ENCODE results near the gene LRRC43. TPM values are rescaled to one million over a fixed set of nuclear protein-coding genes. Genes with fewer than 3 reads are reported as not detected.

The LRRC43 gene
- total and polyA plus RNA-seq, 8 donors = 0.70 to 3.3 (median 2.3) TPM

DNA sequence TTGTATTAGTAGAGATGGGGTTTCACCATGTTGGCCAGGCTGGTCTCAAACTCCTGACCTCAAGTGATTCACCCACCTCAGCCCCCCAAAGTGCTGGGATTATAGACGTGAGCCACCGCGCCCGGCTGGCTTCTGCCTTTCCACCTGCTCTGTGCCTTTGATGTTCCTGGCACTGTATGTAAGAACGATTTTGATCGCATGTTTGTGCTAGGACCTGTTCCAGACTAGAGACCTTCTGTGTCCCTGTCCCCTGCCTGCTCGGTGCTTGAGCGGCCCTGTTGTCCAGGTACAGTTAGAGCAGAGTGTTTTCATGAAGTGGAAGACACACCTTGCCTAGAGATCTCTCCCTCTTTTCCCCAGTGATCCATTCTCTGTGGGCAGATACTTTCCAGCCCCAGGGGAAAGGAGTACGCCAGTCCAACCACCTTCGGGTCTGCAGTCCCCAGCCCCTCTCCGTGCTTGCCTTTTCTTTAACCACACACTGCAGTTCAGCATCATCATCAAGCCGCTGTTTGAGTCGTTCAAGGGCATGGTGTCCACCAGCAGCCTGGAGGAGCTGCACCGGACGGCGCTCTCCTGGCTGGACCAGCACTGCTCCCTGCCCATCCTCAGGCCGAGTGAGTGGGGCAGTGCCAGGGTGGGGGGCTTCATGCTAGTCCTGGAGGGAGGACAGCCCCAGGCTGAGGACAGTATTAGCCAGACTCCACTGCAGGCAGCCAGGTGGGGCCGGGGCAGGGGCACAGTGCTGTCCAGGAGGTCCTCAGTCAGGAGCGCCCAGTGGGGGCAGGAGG, 42.3 kb upstream of the LRRC43 start:
- Histone ChIP-seq H3K27me3 (no peaks in the 10 kb centered on the region), H3K27ac (no peak overlapping the region), H3K4me3 (no peak overlapping the region), H3K9me3 (no peaks in the 10 kb centered on the region), H3K36me3 (peaks cover 0 to 90% of the 10 kb centered on the region in 2 donors), H3K4me1 (no peaks in the 10 kb centered on the region)
- no peak for TF ChIP-seq CTCF (IDR thresholded peaks at IDR 0.05)
- DNase-seq (no peak), ATAC-seq (no peak)
- intact Hi-C loops (cut with DNase I) = no loop called here

DNA sequence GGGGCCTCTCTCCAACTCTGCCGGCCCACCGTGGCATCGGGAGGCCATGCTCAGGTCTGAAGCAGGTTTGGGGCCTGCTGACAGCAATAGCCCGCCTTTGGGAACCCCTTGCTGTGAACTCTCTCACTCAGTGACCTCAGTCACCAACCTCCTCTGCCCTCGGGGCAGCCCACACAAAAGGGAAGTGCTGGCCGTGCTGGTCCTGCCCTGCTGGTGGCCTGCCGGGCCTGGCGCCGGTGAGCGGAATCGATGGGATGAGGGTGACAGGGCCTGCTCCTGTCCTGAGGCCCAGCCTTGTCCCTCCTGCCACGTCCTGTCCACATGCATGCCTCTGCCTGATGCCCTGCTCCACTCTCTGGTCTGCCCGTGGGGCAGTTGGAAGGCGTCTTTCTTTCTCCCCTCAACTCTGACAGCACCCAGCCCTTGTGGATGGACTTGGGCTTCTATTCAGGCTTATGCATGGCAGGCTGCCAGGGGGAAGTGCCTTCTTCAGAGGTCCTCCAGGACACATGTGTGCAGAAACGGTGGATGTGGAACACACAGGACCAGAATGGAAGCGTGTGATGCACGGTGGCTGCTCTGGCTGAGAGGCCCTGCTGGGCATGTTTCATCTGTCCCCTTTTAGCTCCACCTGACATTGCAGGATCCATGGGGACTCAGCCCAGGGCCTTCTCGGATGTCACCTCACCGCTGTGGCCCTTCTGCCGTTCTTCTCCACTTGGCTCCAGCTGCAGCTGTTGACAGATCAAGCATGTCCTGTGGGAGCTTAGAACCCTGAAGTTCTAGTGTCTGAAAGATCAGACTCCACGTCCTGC, 40.8 kb upstream of the LRRC43 start:
- no peaks in the 10 kb centered on the region for H3K4me1 ChIP-seq
- no peak overlapping the region for H3K4me3 ChIP-seq
- H3K36me3 ChIP-seq = peaks cover 0 to 79% of the 10 kb centered on the region in 2 donors
- no peaks in the 10 kb centered on the region for H3K27me3 ChIP-seq
- intact Hi-C loops (cut with DNase I) = no loop called here
- DNase-seq (no peak), ATAC-seq (no peak)
- H3K27ac ChIP-seq = no peak overlapping the region
- no peaks in the 10 kb centered on the region for H3K9me3 ChIP-seq
- TF ChIP-seq CTCF (IDR thresholded peaks at IDR 0.05) = no peak

- no peaks in the 10 kb centered on the region for H3K9me3 ChIP-seq
- no peak overlapping the region for H3K4me3 ChIP-seq
- no peak for DNase-seq
- peaks cover 0 to 72% of the 10 kb centered on the region in 2 donors for H3K36me3 ChIP-seq
- intact Hi-C loops (cut with DNase I) = no loop called here
- no peak for TF ChIP-seq CTCF (IDR thresholded peaks at IDR 0.05)
- ATAC-seq = no peak
- H3K27me3 ChIP-seq = no peaks in the 10 kb centered on the region
- H3K4me1 ChIP-seq = no peaks in the 10 kb centered on the region
- H3K27ac ChIP-seq = no peak overlapping the region
Observed at GRCh38 chr12:122142857-122143256, 40.1 kb upstream of the LRRC43 start.

DNA sequence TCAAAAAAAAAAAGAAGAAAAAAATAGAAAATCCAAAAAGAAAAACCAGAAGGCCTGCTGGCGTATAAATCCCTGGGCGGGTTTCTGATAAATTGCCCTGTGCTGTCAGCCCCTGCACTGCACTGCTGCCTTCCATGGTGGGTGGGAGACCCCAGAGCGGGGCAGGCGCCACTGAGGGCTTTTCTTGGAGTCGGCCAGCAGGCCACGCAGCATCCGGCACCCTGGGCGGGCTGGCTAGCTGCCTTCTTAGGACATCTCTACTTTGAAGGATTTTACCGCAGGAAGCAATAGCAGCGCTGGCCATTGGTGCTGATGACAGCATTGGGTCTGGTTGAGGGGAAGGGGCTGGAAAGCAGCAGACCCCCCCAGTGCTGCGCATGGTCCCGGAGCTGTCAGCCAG, 38.0 kb upstream of the LRRC43 start:
- intact Hi-C loops (cut with DNase I) = no loop called here

More for the DNA sequence above, 38.0 kb upstream of the LRRC43 start:
- no peak overlapping the region for H3K4me3 ChIP-seq
- H3K4me1 ChIP-seq = no peaks in the 10 kb centered on the region
- H3K27me3 ChIP-seq = no peaks in the 10 kb centered on the region
- H3K36me3 ChIP-seq = peaks cover 0 to 52% of the 10 kb centered on the region in 2 donors
- ATAC-seq (no peak), DNase-seq (no peak)
- H3K9me3 ChIP-seq = no peaks in the 10 kb centered on the region
- H3K27ac ChIP-seq = no peak overlapping the region
- no peak for TF ChIP-seq CTCF (IDR thresholded peaks at IDR 0.05)
